AG20443 (cell line): Measurements from ENCODE around the gene TIMM10.

Experiments
- DNase-seq: peaks from one replicate; pipeline ENCODE4 v3.0.0; 2012; ENCODE audit warnings: low spot score, mixed read lengths

The TIMM10 gene

DNA sequence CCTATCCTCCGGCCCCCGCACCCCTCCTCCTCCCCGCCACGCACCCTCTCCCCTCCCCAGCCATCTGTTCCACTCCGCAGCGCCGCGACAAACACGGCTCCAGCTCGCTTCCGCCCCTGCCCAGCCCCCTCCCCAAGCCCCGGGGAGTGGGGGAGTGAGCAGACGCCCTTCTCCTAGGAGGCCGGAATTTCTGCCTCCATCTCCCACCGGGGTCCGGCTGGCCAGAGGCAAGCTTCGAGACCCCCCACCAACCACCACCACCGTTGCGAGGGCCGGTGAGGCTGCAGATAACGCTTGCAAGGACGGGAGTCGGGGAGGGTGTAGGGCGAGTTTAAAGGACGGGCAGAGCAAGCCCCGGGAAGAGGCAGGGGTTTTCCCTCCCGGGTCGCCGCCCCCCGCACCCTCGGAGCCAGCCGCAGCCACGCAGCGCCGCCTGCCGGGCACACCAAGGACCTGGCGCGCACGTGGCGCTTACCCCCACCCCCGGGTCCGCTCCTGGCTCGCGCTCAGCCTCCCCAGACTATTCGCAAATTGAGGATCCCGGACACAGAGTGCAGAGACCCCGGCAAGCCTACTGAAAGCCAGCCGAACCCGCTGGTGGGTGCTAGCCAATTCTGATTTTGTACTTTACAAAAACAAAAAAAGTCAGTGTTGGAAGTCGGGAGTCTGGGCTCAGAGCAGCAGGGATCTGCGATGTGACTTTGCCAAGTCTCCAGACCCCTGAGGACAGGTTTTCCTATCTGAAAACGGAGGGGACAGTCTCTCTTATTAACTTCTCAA is 47.6 kb downstream of the TIMM10 start:
- DNase-seq, result peak; percentile 85

DNA sequence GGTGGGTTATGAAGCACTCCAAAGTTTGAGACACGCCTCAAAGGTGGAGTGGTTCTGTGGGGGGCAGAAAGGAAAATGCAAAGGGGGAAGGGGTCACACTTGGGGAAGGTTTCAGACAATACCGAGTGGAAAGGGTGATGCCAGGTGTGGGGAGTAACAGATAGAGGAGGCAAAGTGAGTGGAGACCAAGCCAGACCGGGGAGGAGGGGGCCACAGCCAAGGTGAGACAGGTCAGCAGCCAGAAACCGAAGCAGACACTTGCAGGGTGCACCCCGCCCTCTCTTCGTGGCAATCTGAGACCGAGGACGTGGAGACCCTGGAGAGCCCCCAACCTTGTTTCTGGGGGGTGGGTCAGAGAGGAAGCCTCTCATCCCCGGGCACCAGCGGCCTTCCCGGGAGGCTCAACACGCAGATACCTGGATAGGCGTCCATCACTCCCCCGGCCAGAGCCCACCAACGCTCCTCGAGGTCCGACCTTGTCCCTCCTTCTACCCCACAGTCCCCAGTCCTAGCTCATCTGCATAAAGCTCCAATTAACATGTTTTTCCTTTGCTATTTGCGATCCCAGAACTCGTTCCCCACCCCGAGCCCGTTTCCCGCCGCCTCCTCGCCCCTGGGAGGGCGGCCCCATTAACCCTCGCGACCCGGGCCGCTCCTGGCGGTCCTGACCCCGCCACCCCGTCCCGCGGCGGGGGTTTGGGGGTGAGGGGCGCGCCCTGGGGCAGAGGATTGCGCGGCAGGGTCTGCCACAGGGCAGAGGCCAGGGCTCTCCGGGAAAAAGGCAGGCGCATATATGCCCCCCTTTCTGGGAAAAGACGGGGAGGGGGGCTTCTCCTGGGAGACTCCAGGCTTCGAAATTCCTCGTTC is 48.4 kb downstream of the TIMM10 start:
- DNase-seq, result no peak

DNA sequence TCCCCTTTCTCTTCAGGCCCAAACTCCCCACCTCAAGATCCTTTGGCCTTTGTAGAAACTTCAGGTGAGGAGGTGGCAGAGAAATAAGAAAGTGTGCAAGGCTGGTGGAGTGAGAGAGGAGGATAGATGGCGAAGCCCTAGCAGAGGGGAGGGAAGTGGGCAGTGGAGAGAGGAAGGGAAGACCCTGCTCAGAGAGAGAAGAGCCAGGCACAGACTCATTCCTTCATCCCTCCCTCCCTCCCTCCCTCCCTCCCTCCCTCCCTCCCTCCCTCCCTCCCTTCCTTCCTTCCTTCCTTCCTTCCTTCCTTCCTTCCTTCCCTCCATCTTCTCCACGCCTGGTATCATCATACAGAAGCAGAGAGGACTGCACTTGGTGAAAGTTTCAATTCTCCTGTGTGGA is 49.2 kb downstream of the TIMM10 start:
- DNase-seq, result no peak

DNA sequence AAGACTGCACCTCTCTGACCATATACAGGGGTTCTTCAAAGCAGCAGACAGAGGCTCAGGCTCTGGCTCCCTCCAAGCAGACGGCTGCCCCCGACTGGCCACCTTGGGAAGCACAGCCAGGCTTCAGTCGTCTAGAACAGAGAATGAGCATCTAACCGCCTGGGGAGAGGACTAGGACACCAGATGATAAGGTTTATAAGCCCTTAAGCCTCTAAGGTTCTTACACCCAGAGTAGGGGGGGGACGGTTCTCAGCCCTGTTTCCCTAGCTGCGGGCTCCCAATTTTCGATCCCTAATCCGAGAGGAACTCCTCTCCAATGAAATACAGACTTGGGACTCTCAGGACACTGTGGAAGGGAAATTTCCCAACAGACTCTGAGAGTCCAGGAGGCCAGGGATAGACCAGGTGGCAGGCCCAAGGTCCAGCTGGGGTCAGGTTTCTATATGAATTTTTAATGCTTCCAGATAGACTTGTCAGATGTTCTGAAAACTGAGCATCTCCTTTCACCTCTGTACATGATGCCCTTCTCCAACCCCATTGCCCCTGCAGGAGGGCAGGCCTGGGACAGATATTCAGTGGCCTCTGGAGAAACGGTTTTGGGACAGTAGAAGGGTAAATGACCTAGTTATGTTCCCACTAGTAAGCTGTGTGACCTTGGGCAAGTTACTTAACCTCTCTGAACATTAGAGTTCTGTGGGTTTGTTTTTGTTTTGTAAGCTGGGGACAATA is 50.0 kb downstream of the TIMM10 start:
- DNase-seq, result peak; percentile 79

DNA sequence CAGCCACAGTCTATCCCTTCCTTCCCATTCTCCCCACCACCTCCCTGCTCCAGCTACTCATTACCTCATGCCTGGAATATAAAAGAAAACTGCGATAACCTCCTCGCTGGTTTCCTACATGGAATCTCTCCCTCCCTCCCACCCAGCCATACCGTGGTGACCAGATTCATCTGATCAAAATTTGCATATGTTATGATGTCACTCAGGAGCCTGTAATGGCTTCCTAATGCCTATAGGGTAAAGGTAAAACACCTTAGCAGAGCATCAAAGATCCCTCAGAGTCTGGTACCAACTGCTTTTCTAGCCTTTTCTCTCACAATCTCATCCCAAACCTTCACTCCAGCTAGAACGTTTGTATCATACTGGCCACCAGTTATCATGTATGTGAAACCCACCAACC is 50.6 kb downstream of the TIMM10 start:
- DNase-seq, result no peak

DNA sequence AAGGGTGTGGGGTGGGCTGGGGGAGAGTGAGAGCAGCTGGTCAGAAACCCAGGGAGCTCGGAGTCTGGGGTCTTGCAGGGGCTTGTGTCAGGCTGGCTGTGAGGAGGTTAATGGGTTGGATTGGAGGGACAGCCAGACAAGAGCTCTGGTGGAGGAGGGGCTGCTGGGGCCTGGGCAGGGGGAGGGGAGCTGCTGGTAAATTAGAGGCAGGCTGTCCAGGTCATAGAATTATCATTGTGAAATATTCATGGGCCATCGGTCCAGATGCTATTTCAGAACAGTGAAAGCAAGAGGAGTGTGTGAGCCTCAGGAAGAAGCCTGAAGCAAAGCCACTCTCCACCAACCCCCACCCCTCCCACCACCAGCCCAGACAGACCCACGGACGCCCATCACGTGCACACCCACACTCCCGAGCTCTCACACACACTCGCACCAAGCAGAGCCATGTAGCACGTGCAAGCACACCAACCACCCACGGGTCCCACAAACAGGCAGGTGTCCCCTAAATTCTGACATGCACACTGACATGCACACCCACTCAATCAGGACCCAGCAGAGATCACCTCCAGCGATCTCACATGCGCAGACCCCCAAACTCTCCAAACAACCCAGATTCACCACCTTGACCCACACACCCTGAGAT is 51.4 kb downstream of the TIMM10 start:
- DNase-seq, result no peak
